NK-92 treated with Interleukin-12 subunit alpha and Interleukin-12 subunit beta, amount 100 ng/mL, for 24 hours (cell line): ENCODE results near the gene RPL7A.
"Not testable (repeated sequence)": the region's sequence is repeated elsewhere in the genome, so short reads cannot be mapped to it uniquely, and the experiment has no call there.

Source experiments
- DNase-seq: peaks from one replicate; lab custom pipeline; 2025; lab: John Stamatoyannopoulos, UW

Gene RPL7A

GRCh38 chr9:133327834-133328484 lies 20.1 kb upstream of the RPL7A start:
- no peak for DNase-seq

GRCh38 chr9:133329306-133330156 lies 18.5 kb upstream of the RPL7A start:
- DNase-seq, result not testable (repeated sequence)

GRCh38 chr9:133331221-133331620 lies 16.8 kb upstream of the RPL7A start:
- DNase-seq, result no peak

DNA sequence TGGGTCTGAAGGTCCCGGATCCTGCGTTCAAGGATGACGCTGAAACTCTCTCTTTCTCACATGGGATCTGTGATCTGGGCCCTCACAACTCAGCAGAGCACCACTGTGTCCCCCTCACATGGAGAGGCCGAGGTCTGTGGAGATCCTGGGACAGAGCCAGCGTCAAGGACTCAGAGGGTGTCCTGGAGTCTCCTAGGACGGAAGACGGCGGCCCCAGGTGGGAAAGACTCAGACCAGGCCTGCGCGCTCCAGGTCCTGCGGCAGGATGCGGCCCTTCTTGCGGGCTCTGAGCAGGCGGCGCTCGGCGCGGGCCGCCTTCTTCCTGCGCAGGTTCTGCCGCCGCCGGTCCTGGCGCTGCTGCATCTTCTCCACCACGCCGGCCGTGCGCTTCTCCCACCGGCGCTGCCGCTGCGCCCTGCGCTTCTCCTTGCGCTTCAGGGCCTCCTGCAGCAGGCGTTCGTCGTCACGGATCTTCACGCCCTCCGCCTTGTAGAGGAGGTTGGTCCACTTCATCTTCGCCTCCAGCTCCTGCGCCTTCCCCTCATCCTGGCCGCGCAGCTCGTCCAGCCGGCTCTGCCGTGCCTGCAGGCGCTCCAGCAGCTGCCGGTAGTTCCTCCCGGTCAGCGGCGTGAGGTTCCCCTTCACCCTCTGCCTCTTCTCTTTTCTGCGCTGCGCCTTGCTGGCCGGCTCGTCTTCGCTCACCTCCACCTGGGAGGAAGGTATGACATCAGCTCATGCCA lies 16.2 kb upstream of the RPL7A start:
- DNase-seq, result no peak

DNA sequence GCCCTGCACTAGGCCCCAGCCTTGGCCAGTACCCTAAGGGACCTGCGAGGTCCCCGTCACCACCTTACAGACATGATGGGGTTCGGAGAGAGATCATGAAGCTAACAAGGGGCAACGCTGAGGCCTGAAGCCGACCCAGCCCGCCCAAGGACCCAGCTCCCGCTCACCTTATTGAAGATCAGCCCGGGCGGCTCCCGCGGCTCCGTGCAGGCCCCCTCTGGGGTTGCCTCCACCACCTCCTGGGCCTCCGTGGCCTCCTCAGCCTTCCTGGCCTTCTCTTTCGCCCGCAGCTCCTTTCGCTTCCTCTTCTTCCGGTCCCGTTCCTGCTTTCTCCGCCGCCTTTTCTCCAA lies 15.7 kb upstream of the RPL7A start:
- no peak for DNase-seq

GRCh38 chr9:133333011-133333410 lies 15.0 kb upstream of the RPL7A start:
- DNase-seq, result no peak

GRCh38 chr9:133333566-133333965 lies 14.5 kb upstream of the RPL7A start:
- no peak for DNase-seq

GRCh38 chr9:133334161-133334560 lies 13.9 kb upstream of the RPL7A start:
- no peak for DNase-seq

DNA sequence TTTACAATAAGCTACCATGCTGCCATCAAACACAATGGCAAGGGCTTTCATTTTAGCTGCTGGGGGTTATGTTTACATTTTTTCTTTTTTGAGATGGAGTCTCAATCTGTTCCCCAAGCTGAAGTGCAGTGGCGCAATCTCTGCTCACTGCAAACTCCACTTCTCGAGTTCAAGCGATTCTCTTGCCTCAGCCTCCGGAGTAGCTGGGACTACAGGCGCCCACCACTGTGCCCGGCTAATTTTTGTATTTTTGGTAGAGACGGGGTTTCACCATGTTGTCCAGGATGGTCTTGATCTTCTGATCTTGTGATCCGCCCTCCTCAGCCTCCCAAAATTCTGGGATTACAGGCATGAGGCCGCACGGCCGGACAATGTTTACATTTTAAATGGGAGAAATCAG lies 13.1 kb upstream of the RPL7A start:
- not testable (repeated sequence) for DNase-seq

DNA sequence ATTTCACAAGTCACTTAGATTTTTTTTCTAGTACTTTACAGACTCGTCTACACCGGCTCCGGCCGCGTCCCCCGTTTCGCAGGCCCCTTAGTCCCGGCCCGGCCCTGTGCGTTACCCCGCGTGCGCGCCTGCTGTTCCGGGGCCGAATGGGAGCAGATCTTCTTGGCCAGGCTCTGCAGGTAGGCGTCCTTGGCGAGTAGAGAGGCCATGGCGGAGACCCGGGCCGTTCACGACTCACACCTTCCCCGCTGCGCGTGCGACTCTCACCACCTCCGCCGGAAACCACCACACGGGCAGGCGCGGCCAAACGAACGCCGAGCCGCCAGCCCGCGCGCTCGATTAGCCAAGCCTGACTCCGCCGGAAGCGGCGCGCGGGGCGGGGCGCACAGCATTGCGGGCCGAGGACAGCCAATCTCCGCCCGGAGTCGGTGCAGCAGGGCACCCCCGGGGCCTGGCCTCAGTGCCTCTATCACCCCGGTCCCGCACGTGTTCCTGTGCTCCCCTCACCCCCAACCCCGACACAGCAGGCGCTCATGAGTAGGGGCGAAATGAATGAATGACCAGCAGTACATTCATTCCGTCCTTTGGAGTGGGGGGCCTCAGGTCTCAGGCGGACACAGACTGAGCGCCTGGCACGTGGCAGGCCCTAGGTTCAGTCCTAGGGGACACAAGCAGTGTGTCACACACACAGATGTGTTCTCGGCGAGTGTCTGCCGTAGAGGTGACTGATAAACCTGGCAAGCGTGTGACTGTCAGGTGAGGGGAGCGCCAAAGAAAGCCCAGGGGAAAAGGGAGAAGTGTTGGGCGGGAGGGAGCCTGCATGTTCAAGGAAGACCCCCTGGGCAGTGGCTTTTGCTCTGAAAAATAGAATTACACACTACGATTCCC lies 11.8 kb upstream of the RPL7A start, which contains the start of gene SURF6:
SURF6 (minus strand) TSS at position 265 of the 888 bp plus-strand sequence; CDS start at position 209, 56 bp downstream.
- DNase-seq, result peak; percentile 76

- DNase-seq, result no peak
Observed at GRCh38 chr9:133339641-133340040, 8.4 kb upstream of the RPL7A start.

GRCh38 chr9:133340256-133340655 lies 7.8 kb upstream of the RPL7A start:
- no peak for DNase-seq

GRCh38 chr9:133340916-133341315 lies 7.1 kb upstream of the RPL7A start:
- no peak for DNase-seq

DNA sequence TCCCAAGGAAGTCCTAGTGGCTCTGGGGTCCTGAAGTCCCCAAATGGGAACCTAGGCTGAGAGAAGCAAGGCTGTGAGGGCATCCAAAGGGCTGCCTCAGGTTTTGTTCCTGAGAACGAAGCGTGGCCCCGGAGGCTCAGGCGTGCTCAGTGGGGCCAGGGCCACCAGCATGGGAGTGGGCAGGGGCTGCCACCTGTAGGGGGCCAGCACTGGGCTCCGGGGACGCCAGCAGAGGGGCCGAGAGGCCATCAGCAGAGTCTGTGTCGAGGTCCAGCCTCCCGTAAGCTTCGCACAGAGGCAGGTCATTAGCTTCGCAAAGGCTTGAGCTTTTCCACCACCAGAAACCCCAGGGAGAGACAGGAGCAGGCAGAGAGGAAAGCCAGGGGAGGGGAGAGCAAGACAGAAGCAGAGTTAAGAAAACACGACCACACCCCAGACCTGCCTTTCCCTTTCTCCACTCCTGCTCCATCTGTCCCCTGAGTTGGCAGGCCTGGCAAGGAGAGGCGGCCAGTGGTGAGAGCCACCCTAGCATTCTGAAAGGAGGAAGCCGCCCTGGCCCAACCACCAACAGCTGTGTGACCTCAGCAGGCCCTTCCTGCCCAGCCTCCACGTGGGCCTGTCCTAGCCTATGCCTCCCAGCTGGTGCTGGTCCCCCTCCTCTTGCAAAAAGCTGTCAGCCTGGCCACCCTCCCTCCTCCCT lies 6.5 kb upstream of the RPL7A start:
- DNase-seq, result no peak

DNA sequence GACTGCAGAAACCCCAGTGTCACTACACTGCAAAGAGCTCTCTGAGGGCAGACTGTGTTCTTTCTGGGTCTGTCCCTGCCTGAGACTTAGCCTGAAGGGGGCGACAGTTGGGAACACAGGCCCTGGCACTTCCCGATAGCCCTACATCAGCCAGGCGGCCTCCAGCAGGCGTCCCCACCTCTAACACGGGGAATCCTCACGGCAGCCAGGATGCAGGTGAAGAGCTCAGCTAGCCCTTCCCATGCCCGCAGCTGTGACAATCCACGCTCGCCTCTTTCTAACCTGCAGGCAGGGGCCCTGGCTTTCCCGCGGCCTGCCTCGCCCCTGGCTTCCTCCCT lies 6.0 kb upstream of the RPL7A start:
- no peak for DNase-seq

DNA sequence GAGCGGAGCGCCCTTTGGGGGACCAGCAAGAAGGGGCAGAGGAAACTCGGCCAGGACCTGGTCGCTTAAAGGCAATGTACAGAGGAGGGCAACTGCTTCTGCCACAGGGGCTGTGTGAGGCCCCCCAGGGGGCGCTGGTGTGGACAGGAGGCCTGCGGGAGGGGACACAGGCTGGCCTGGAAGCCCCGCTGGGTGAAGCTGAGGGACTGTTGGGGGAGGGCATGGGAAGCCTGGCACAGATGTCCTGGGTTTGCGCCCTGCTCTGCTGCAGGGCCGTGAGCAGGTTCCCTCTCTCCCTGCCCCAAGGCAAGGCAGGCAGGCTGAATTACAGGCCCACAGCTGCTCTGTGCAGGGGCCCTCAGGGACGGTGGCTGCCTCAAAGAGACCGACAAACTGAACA lies 5.4 kb upstream of the RPL7A start:
- DNase-seq, result no peak

- DNase-seq, result no peak
Observed at GRCh38 chr9:133344071-133344470, 3.9 kb upstream of the RPL7A start.

- DNase-seq, result no peak
Observed at GRCh38 chr9:133344979-133345378, 3.0 kb upstream of the RPL7A start.

- no peak for DNase-seq
Observed at GRCh38 chr9:133345596-133345995, 2.4 kb upstream of the RPL7A start.

- DNase-seq, result no peak
Observed at GRCh38 chr9:133346021-133346785, 1.8 kb upstream of the RPL7A start.
